GM23248 (cell line): ENCODE measurements around the gene CCDC167. TPM values are rescaled to one million over a fixed set of nuclear protein-coding genes. Genes with fewer than 3 reads are reported as not detected.

Experiments
- DNase-seq: peaks from one replicate; pipeline ENCODE4 v3.0.0-alpha.2; 2015
- H2AFZ ChIP-seq: fragments of 200-600 bp; sonication (generic); 2 replicates; pipeline ENCODE4 v1.6.1; 2016; ENCODE audit warnings: antibody characterized with exemption
- H3F3A ChIP-seq: fragments of 200-600 bp; sonication (generic); 2 replicates; pipeline ENCODE4 v1.6.1; 2016; ENCODE audit warnings: mild to moderate bottlenecking, antibody characterized with exemption, mixed run types; ENCODE audit not compliant: insufficient read depth
- H3K27ac ChIP-seq: fragments of 200-600 bp; sonication (generic); 2 replicates; pipeline ENCODE4 v1.5.1; 2016; ENCODE audit warnings: mild to moderate bottlenecking
- H3K27me3 ChIP-seq: fragments of 200-600 bp; sonication (generic); replicated peaks from 2 replicates; pipeline ENCODE4 v1.6.1; 2016; ENCODE audit warnings: mild to moderate bottlenecking; ENCODE audit not compliant: insufficient read depth
- H3K36me3 ChIP-seq: fragments of 200-600 bp; sonication (generic); 2 replicates; pipeline ENCODE4 v1.6.1; 2016; ENCODE audit warnings: low read depth, mild to moderate bottlenecking
- H3K4me1 ChIP-seq: fragments of 200-600 bp; sonication (generic); 2 replicates; pipeline ENCODE4 v1.6.1; 2016; ENCODE audit warnings: mild to moderate bottlenecking; ENCODE audit not compliant: insufficient read depth
- H3K4me2 ChIP-seq: fragments of 200-600 bp; sonication (generic); one replicate; pipeline ENCODE4 v1.6.1; 2016; ENCODE audit warnings: mild to moderate bottlenecking; ENCODE audit not compliant: unreplicated experiment
- H3K4me3 ChIP-seq: fragments of 200-600 bp; sonication (generic); 2 replicates; pipeline ENCODE4 v1.5.1; 2016; ENCODE audit warnings: mild to moderate bottlenecking
- H3K79me2 ChIP-seq: fragments of 200-600 bp; sonication (generic); 2 replicates; pipeline ENCODE4 v1.6.1; 2016; ENCODE audit warnings: mild to moderate bottlenecking; ENCODE audit not compliant: insufficient read depth
- H3K9ac ChIP-seq: fragments of 200-600 bp; sonication (generic); 2 replicates; pipeline ENCODE4 v1.6.1; 2016; ENCODE audit warnings: mild to moderate bottlenecking
- H3K9me2 ChIP-seq: fragments of 200-600 bp; sonication (generic); 2 replicates; pipeline ENCODE4 v1.6.1; 2016; ENCODE audit warnings: mixed run types, mild to moderate bottlenecking, moderate library complexity; ENCODE audit not compliant: insufficient read depth
- H3K9me3 ChIP-seq: fragments of 200-600 bp; sonication (generic); one replicate; pipeline ENCODE4 v1.6.1; 2017; ENCODE audit warnings: low read depth
- H4K20me1 ChIP-seq: fragments of 200-600 bp; sonication (generic); 2 replicates; pipeline ENCODE4 v1.6.0; 2016; ENCODE audit not compliant: insufficient read depth
- EZH2 ChIP-seq: fragments of 200-600 bp; sonication (generic); IDR thresholded peaks from 2 replicates; pipeline ENCODE4 v1.6.1; 2018; ENCODE audit warnings: antibody characterized with exemption, mild to moderate bottlenecking; ENCODE audit not compliant: insufficient read depth, poor library complexity, severe bottlenecking
- EZH2phosphoT487 ChIP-seq: fragments of 200-600 bp; sonication (generic); IDR thresholded peaks from 2 replicates; pipeline ENCODE4 v1.6.1; 2018; ENCODE audit warnings: antibody characterized with exemption, moderate library complexity, mild to moderate bottlenecking, low read depth; ENCODE audit not compliant: insufficient read depth
- WGBS, 2 experiments: methylation state at CpG; one replicate each; pipeline ENCODE4 v1.1.6; 2015 to 2017; ENCODE audit warnings: low lambda C conversion rate in 2 of 2, low coverage in 1 of 2; ENCODE audit errors: missing lambda C conversion rate in 2 of 2; 5-methylcytosine and 5-hydroxymethylcytosine counted together
- in situ Hi-C: fragments of 300-500 bp; cut with MboI; formaldehyde crosslinking; loops from 2 replicates; pipeline ENCODE4 v1.15.0; 2020
- polyA plus RNA-seq: library from polyadenylated mRNA; unstranded; fragments of >200 nt; fragmentation: Nextera tagmentation; extraction: Ambion mirVana; gene quantifications from 2 replicates; pipeline ENCODE4 v1.2.1, GENCODE V29; 2016
- total RNA-seq: library from RNA; depleted of rRNA; stranded (reverse); fragments of >200 nt; shearing (Covaris generic); gene quantifications from 2 replicates; pipeline ENCODE4 v1.2.3, GENCODE V29; 2014

The CCDC167 gene
- total and polyA plus RNA-seq, 2 experiments from 2014 or later: 35.8 to 51.0 TPM

DNA sequence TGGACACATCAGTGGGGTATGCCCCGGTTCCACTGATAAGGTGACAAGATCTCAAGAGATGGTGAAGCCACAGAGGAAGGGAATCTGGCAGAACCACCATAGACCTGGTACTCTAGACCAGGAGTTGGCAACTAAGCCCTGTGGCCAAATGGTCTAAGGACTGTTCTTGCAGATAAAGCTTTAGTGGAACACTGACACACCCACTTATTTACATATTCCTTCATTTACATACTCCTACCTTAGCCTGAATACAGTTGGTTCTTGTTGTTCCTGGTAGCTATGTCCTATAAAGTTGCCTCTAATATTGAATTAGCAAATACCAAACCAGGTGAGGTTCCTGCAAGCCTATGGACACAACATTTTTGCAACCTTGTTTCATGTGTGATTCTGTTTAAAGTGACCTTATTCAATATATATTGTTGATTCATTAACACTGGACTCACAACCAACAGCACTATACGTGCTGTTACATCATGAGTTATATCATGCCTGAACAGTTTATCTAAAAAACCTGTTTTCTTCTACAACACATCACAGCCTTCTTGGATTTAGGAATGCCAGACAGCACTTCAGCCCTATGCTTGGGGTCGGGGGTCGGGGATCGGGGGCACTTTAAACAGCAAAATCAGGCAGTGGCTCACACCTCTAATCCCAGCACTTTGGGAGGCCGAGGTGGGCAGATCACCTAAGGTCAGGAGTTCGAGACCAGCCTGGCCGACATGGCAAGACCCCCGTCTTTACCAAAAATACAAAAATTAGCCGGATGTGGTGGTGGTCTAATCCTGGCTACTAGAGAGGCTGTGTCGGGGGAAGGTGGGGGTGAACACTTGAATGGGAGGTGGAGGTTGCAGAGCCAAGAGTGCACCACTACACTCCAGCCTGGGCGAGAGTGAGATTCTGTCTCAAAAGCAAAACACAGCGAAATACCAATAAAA, 2.5 kb downstream of the CCDC167 start:
- no peak for DNase-seq
- Histone ChIP-seq H3K9ac (no peak overlapping the region), H3K4me3 (no peak overlapping the region), H4K20me1 (no peaks in the 10 kb centered on the region), H2AFZ (no peak overlapping the region), H3K27me3 (no peaks in the 10 kb centered on the region), H3K79me2 (no peaks in the 10 kb centered on the region), H3K9me2 (no peaks in the 10 kb centered on the region), H3K27ac (no peak overlapping the region), H3K4me1 (no peaks in the 10 kb centered on the region), H3K4me2 (no peak overlapping the region), H3K9me3 (no peaks in the 10 kb centered on the region), H3K36me3 (no peaks in the 10 kb centered on the region), H3F3A (no peaks in the 10 kb centered on the region)
- 83 to 88% methylated on average over 12 to 13 of the region's 13 CpGs for WGBS, 2 experiments
- in situ Hi-C loops: no loop called here
- TF ChIP-seq EZH2phosphoT487 (no peak), EZH2 (no peak)

DNA sequence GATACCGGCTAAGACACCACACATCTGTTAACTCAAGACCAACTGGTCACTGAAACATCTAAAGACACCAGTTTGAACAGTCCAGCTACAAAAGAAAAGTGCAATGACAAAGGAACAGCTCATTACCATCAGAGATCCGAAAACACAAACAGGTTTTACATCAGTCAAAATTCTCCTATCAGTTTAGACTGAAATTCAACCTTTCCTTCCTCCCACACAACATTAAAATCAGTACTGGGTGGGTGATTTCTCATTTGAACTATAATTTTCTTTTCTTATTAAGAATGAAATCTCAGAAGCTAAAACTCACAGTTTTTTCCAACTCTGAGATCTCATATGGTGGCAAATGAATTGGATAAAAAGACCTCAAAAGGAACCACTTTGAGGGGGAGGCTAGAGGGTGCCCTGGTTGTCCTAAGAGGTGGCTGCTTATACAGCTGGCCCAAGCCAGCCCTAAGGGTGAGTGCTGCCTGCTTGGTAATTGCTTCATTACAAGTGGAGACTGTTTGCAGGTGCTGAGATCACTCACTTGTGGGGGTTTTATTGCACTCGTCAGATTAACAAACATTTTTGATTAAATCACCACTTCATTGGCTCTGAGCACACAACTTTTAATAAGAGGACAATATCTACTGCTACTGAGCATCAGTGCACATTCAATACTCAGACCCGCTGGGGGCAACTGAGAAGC, 4.3 kb downstream of the CCDC167 start:
- H3K4me1 ChIP-seq: no peaks in the 10 kb centered on the region
- no peak for DNase-seq
- WGBS, 2 experiments: 87 to 90% methylated on average over 4 of the region's 4 CpGs
- no peaks in the 10 kb centered on the region for H3K79me2 ChIP-seq
- H3K27ac ChIP-seq: no peak overlapping the region
- H4K20me1 ChIP-seq: no peaks in the 10 kb centered on the region
- H2AFZ ChIP-seq: no peak overlapping the region
- no peak overlapping the region for H3K4me3 ChIP-seq
- H3K9me3 ChIP-seq: no peaks in the 10 kb centered on the region
- in situ Hi-C loops: no loop called here
- no peaks in the 10 kb centered on the region for H3K36me3 ChIP-seq
- TF ChIP-seq EZH2phosphoT487 (no peak), EZH2 (no peak)
- no peaks in the 10 kb centered on the region for H3K27me3 ChIP-seq
- H3K9me2 ChIP-seq: no peaks in the 10 kb centered on the region
- no peak overlapping the region for H3K9ac ChIP-seq
- no peaks in the 10 kb centered on the region for H3F3A ChIP-seq
- no peak overlapping the region for H3K4me2 ChIP-seq

DNA sequence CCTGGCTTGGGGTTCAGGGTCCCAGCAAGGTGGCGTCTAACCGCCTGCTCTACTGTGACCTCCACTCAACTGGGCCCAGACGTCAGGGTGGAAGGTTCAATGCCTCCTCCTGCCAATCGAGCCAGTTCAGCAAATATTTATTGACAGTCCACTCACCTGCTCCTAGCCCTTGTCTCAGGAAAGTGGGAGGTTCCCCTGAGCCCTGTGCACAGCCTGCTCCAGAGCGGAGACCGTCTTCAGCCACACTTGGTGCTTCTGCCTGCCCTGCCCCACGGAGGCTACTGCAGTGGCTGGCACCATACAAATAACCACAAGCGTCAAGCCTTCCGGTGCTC, 6.1 kb downstream of the CCDC167 start:
- H3K36me3 ChIP-seq: no peaks in the 10 kb centered on the region
- H3F3A ChIP-seq: no peaks in the 10 kb centered on the region
- H2AFZ ChIP-seq: no peak overlapping the region
- H3K9ac ChIP-seq: no peak overlapping the region
- no peaks in the 10 kb centered on the region for H3K9me2 ChIP-seq
- H3K27ac ChIP-seq: no peak overlapping the region
- H3K4me3 ChIP-seq: no peak overlapping the region
- H3K4me2 ChIP-seq: no peak overlapping the region
- H3K27me3 ChIP-seq: no peaks in the 10 kb centered on the region
- H3K4me1 ChIP-seq: no peaks in the 10 kb centered on the region
- no peaks in the 10 kb centered on the region for H3K9me3 ChIP-seq
- 84 to 92% methylated on average over 9 of the region's 9 CpGs for WGBS, 2 experiments
- in situ Hi-C loops: no loop called here
- H4K20me1 ChIP-seq: no peaks in the 10 kb centered on the region
- no peaks in the 10 kb centered on the region for H3K79me2 ChIP-seq
- DNase-seq: no peak
- TF ChIP-seq EZH2phosphoT487 (no peak), EZH2 (no peak)

DNA sequence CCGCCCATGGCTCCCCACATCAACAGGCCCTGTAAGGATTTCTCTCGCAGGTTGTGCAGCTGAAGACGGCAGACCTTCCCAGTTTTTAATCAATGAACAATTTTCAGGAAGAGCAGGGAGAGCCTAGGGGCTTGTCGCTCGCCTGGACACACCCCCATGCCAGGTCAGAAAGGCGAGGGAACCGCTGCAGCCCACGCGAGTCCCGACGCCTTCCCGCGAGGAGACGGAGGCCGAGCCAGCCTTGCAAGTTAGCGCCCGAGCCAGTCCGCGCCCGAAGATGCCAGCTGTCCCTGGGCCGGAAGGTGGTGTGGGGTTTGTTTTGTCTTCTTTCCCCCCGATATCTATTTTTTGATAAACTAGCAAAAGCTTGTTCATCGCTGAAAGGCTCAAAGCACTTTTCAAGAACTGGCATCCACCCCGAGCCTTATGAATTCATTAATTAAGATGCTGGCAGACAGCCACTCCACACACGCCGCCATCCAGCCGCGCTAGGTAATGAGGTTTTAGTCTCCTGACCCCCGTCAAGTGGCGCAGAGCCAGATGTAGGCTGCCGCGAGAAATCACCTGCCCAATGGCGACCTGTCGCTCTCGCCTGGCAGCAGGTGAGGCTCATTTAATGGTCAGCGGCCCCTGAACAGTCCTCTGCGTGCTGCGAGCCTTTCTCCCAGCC, 6.6 kb downstream of the CCDC167 start:
- WGBS, 2 experiments: 71 to 73% methylated on average over 38 of the region's 38 CpGs

More for the DNA sequence above, 6.6 kb downstream of the CCDC167 start:
- H3K9ac ChIP-seq: no peak overlapping the region
- no peak overlapping the region for H2AFZ ChIP-seq
- no peaks in the 10 kb centered on the region for H3F3A ChIP-seq
- H3K9me2 ChIP-seq: no peaks in the 10 kb centered on the region
- DNase-seq: no peak
- TF ChIP-seq EZH2phosphoT487 (no peak), EZH2 (no peak)
- H3K27ac ChIP-seq: no peak overlapping the region
- H4K20me1 ChIP-seq: no peaks in the 10 kb centered on the region
- H3K4me2 ChIP-seq: no peak overlapping the region
- no peaks in the 10 kb centered on the region for H3K4me1 ChIP-seq
- H3K36me3 ChIP-seq: no peaks in the 10 kb centered on the region
- no peaks in the 10 kb centered on the region for H3K79me2 ChIP-seq
- no peak overlapping the region for H3K4me3 ChIP-seq
- no peaks in the 10 kb centered on the region for H3K27me3 ChIP-seq
- in situ Hi-C loops: no loop called here
- no peaks in the 10 kb centered on the region for H3K9me3 ChIP-seq
